ENCODE data around the gene VPS9D1. TPM values are rescaled to one million over a fixed set of nuclear protein-coding genes. Genes with fewer than 3 reads are reported as not detected.

VPS9D1 gene
- total and polyA plus RNA-seq, 4 donors: 6.1 to 26.1 (median 18.2) TPM

GRCh38 chr16:89693931-89694783 lies 26.5 kb downstream of the VPS9D1 start:
- no peak overlapping the region for H3K4me3 ChIP-seq
- H3K36me3 ChIP-seq (ENCODE audit: control insufficient read depth in 4 of 4, insufficient read depth in 4 of 4, low read length in 4 of 4): peaks cover 4 to 67% (median 19%) of the 10 kb centered on the region in 4 donors
- H3K9ac ChIP-seq (ENCODE audit: insufficient read depth in 1 of 2, low read length in 2 of 2): no peak overlapping the region
- DNase-seq (no peak), ATAC-seq (ENCODE audit: insufficient read depth, low FRiP score) (no peak)
- TF ChIP-seq, protein P1, sequence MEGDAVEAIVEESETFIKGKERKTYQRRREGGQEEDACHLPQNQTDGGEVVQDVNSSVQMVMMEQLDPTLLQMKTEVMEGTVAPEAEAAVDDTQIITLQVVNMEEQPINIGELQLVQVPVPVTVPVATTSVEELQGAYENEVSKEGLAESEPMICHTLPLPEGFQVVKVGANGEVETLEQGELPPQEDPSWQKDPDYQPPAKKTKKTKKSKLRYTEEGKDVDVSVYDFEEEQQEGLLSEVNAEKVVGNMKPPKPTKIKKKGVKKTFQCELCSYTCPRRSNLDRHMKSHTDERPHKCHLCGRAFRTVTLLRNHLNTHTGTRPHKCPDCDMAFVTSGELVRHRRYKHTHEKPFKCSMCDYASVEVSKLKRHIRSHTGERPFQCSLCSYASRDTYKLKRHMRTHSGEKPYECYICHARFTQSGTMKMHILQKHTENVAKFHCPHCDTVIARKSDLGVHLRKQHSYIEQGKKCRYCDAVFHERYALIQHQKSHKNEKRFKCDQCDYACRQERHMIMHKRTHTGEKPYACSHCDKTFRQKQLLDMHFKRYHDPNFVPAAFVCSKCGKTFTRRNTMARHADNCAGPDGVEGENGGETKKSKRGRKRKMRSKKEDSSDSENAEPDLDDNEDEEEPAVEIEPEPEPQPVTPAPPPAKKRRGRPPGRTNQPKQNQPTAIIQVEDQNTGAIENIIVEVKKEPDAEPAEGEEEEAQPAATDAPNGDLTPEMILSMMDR (IDR thresholded peaks at IDR 0.05; ENCODE audit: control extremely low read depth, extremely low read depth): no peak
- no peaks in the 10 kb centered on the region for H3K9me3 ChIP-seq (ENCODE audit: control insufficient read depth in 4 of 4, insufficient read depth in 3 of 4, low read length in 3 of 4)
- H3K27ac ChIP-seq (ENCODE audit: low read depth in 1 of 2, low read length in 1 of 2): no peak overlapping the region
- WGBS, 2 donors: 92% methylated on average over 32 of the region's 32 CpGs
- H3K4me1 ChIP-seq (ENCODE audit: control insufficient read depth in 5 of 5, insufficient read depth in 5 of 5, low read length in 5 of 5): no peaks in the 10 kb centered on the region
- H3K27me3 ChIP-seq (ENCODE audit: control insufficient read depth in 3 of 3, insufficient read depth in 3 of 3, low read length in 2 of 3): no peaks in the 10 kb centered on the region

- H3K9me3 ChIP-seq (ENCODE audit: control insufficient read depth in 4 of 4, insufficient read depth in 3 of 4, low read length in 3 of 4): no peaks in the 10 kb centered on the region
- H3K27me3 ChIP-seq (ENCODE audit: control insufficient read depth in 3 of 3, insufficient read depth in 3 of 3, low read length in 2 of 3): no peaks in the 10 kb centered on the region
- 93 to 97% methylated on average over 11 of the region's 11 CpGs for WGBS, 2 donors
- DNase-seq (no peak), ATAC-seq (ENCODE audit: insufficient read depth, low FRiP score) (no peak)
- no peaks in the 10 kb centered on the region for H3K4me1 ChIP-seq (ENCODE audit: control insufficient read depth in 5 of 5, insufficient read depth in 5 of 5, low read length in 5 of 5)
- H3K4me3 ChIP-seq: no peak overlapping the region
- no peak overlapping the region for H3K27ac ChIP-seq (ENCODE audit: low read depth in 1 of 2, low read length in 1 of 2)
- TF ChIP-seq, protein P1 (IDR thresholded peaks at IDR 0.05; ENCODE audit: control extremely low read depth, extremely low read depth): no peak
- peaks cover 4 to 68% (median 20%) of the 10 kb centered on the region in 4 donors for H3K36me3 ChIP-seq (ENCODE audit: control insufficient read depth in 4 of 4, insufficient read depth in 4 of 4, low read length in 4 of 4)
- no peak overlapping the region for H3K9ac ChIP-seq (ENCODE audit: insufficient read depth in 1 of 2, low read length in 2 of 2)
Observed at GRCh38 chr16:89693289-89693731, 27.4 kb downstream of the VPS9D1 start.

GRCh38 chr16:89691986-89692569 lies 28.6 kb downstream of the VPS9D1 start:
- peaks cover 0 to 8% (median 4%) of the 10 kb centered on the region in 5 donors for H3K4me1 ChIP-seq (ENCODE audit: control insufficient read depth in 5 of 5, insufficient read depth in 5 of 5, low read length in 5 of 5)
- H3K27ac ChIP-seq (ENCODE audit: low read depth in 1 of 2, low read length in 1 of 2): no peak overlapping the region
- no peaks in the 10 kb centered on the region for H3K9me3 ChIP-seq (ENCODE audit: control insufficient read depth in 4 of 4, insufficient read depth in 3 of 4, low read length in 3 of 4)
- no peak overlapping the region for H3K9ac ChIP-seq (ENCODE audit: insufficient read depth in 1 of 2, low read length in 2 of 2)
- DNase-seq (no peak), ATAC-seq (ENCODE audit: insufficient read depth, low FRiP score) (no peak)
- H3K27me3 ChIP-seq (ENCODE audit: control insufficient read depth in 3 of 3, insufficient read depth in 3 of 3, low read length in 2 of 3): no peaks in the 10 kb centered on the region
- no peak overlapping the region for H3K4me3 ChIP-seq
- peaks cover 4 to 57% (median 21%) of the 10 kb centered on the region in 4 donors for H3K36me3 ChIP-seq (ENCODE audit: control insufficient read depth in 4 of 4, insufficient read depth in 4 of 4, low read length in 4 of 4)
- TF ChIP-seq, protein P1 (IDR thresholded peaks at IDR 0.05; ENCODE audit: control extremely low read depth, extremely low read depth): no peak
- WGBS, 2 donors: 90 to 92% methylated on average over 13 of the region's 13 CpGs
